Mesenchymal stem cell (in vitro differentiated cells and primary cell): ENCODE results near the gene AUTS2.

ENCODE experiments used
- DNase-seq: peaks from one replicate; pipeline ENCODE4 v3.0.0-alpha.2; 2013
- H2AFZ ChIP-seq: one replicate; pipeline ENCODE4 v1.6.1; 2013; ENCODE audit warnings: low read depth, mild to moderate bottlenecking, control low read depth, inconsistent platforms, low read length, moderate library complexity
- H2AK5ac ChIP-seq: 2 replicates; pipeline ENCODE4 v1.6.1; 2013; ENCODE audit warnings: low read length, moderate library complexity, mild to moderate bottlenecking, inconsistent platforms; ENCODE audit not compliant: severe bottlenecking
- H2BK120ac ChIP-seq: one replicate; pipeline ENCODE4 v1.6.1; 2013; ENCODE audit warnings: low read depth, mild to moderate bottlenecking, inconsistent platforms, low read length, moderate library complexity
- H2BK12ac ChIP-seq, 2 experiments: one replicate each; pipeline ENCODE4 v1.6.1; 2013; ENCODE audit warnings: inconsistent platforms in 2 of 2, low read length in 2 of 2, mild to moderate bottlenecking in 2 of 2, moderate library complexity in 2 of 2, control low read depth in 1 of 2
- H2BK15ac ChIP-seq: one replicate; pipeline ENCODE4 v1.6.1; 2013; ENCODE audit warnings: mild to moderate bottlenecking, low read depth, inconsistent platforms; ENCODE audit not compliant: poor library complexity, severe bottlenecking
- H2BK5ac ChIP-seq: 2 replicates; pipeline ENCODE4 v1.6.1; 2013; ENCODE audit warnings: low read depth, mild to moderate bottlenecking, low read length, control low read depth, inconsistent platforms; ENCODE audit not compliant: poor library complexity, severe bottlenecking
- H3K14ac ChIP-seq, 2 experiments: one replicate each; pipeline ENCODE4 v1.6.1; 2013; ENCODE audit warnings: inconsistent platforms in 2 of 2, low read length in 2 of 2, control low read depth in 1 of 2, mild to moderate bottlenecking in 1 of 2, moderate library complexity in 1 of 2
- H3K18ac ChIP-seq, 2 experiments: one replicate each; pipeline ENCODE4 v1.6.1; 2013; ENCODE audit warnings: inconsistent platforms in 2 of 2, low read length in 2 of 2, control low read depth in 1 of 2, low read depth in 1 of 2, mild to moderate bottlenecking in 1 of 2
- H3K23ac ChIP-seq, 2 experiments: one replicate each; pipeline ENCODE4 v1.6.1; 2013; ENCODE audit warnings: inconsistent platforms in 2 of 2, low read length in 2 of 2, mild to moderate bottlenecking in 2 of 2, moderate library complexity in 2 of 2, control low read depth in 1 of 2
- H3K27ac ChIP-seq: 2 replicates; pipeline ENCODE4 v1.5.1; 2013; ENCODE audit warnings: mild to moderate bottlenecking, moderate library complexity, low read length, control low read depth, inconsistent platforms; ENCODE audit not compliant: poor library complexity, severe bottlenecking
- H3K27me3 ChIP-seq, 2 experiments: 2 replicates each; pipeline versions ENCODE4 v1.6.1 to v1.7.0; 2013; ENCODE audit warnings: low read length in 2 of 2, mild to moderate bottlenecking in 2 of 2, moderate library complexity in 2 of 2, control low read depth in 1 of 2, inconsistent platforms in 1 of 2; ENCODE audit not compliant: control insufficient read depth in 1 of 2, insufficient read depth in 1 of 2
- H3K36me3 ChIP-seq, 2 experiments: 2 replicates each; pipeline versions ENCODE4 v1.6.1 to v1.7.0; 2013; ENCODE audit warnings: low read length in 2 of 2, control low read depth in 1 of 2, inconsistent platforms in 1 of 2, low read depth in 1 of 2, mild to moderate bottlenecking in 1 of 2; ENCODE audit not compliant: insufficient read depth in 2 of 2, control insufficient read depth in 1 of 2
- H3K4ac ChIP-seq, 2 experiments: one replicate each; pipeline ENCODE4 v1.6.1; 2013; ENCODE audit warnings: inconsistent platforms in 2 of 2, low read length in 2 of 2, mild to moderate bottlenecking in 2 of 2, moderate library complexity in 2 of 2, control low read depth in 1 of 2, low read depth in 1 of 2
- H3K4me1 ChIP-seq: 2 replicates; pipeline ENCODE4 v1.6.1; 2013; ENCODE audit warnings: low read depth, low read length, control low read depth; ENCODE audit not compliant: control insufficient read depth, insufficient read depth
- H3K4me2 ChIP-seq: 2 replicates; pipeline ENCODE4 v1.6.1; 2013; ENCODE audit warnings: low read length, mild to moderate bottlenecking, inconsistent platforms; ENCODE audit not compliant: poor library complexity, severe bottlenecking
- H3K4me3 ChIP-seq, 2 experiments: 2 replicates each; pipeline versions ENCODE4 v1.5.1 to v1.7.0; 2013; ENCODE audit warnings: low read length in 2 of 2, mild to moderate bottlenecking in 2 of 2, control low read depth in 1 of 2, low read depth in 1 of 2; ENCODE audit not compliant: insufficient read depth in 1 of 2
- H3K79me1 ChIP-seq: replicated peaks from 2 replicates; pipeline ENCODE4 v1.6.1; 2013; ENCODE audit warnings: mild to moderate bottlenecking, control low read depth, low read length, inconsistent platforms; ENCODE audit not compliant: poor library complexity, severe bottlenecking
- H3K9ac ChIP-seq: 2 replicates; pipeline ENCODE4 v1.7.0; 2013; ENCODE audit warnings: mild to moderate bottlenecking, low read length, moderate library complexity
- H3K9me3 ChIP-seq: 2 replicates; pipeline ENCODE4 v1.7.0; 2013; ENCODE audit warnings: mild to moderate bottlenecking, low read length; ENCODE audit not compliant: control insufficient read depth
- H4K8ac ChIP-seq: one replicate; pipeline ENCODE4 v1.6.1; 2013; ENCODE audit warnings: inconsistent platforms, mild to moderate bottlenecking, low read length, moderate library complexity
- H4K91ac ChIP-seq: one replicate; pipeline ENCODE4 v1.6.1; 2013; ENCODE audit warnings: mild to moderate bottlenecking, low read length, inconsistent platforms
- WGBS: methylation state at CpG from one replicate; pipeline ENCODE4 v1.1.7; 2013; ENCODE audit warnings: mixed read lengths; 5-methylcytosine and 5-hydroxymethylcytosine counted together

AUTS2 gene

GRCh38 chr7:70766694-70767093, 1168.4 kb downstream of the AUTS2 start:
- 96% methylated on average over 3 of the region's 4 CpGs for WGBS
- Histone ChIP-seq H3K27me3 (no peaks in the 10 kb centered on the region), H2AFZ (no peak overlapping the region), H2AK5ac (no peak overlapping the region), H3K27ac (no peak overlapping the region), H3K23ac (no peak overlapping the region), H2BK12ac (no peak overlapping the region), H3K36me3 (peaks cover 29 to 45% of the 10 kb centered on the region in 2 experiments), H2BK5ac (no peak overlapping the region), H3K9me3 (no peaks in the 10 kb centered on the region), H2BK15ac (no peak overlapping the region), H2BK120ac (no peak overlapping the region), H4K91ac (no peak overlapping the region), H3K9ac (no peak overlapping the region), H3K18ac (no peak overlapping the region), H3K79me1 (peaks cover 28% of the 10 kb centered on the region), H3K4me2 (no peak overlapping the region), H3K14ac (no peak overlapping the region), H3K4me1 (no peaks in the 10 kb centered on the region), H3K4me3 (no peak overlapping the region), H3K4ac (no peak overlapping the region), H4K8ac (no peak overlapping the region)
- DNase-seq: no peak

- no peak overlapping the region for H3K27ac ChIP-seq
- H3K9ac ChIP-seq: no peak overlapping the region
- H3K36me3 ChIP-seq: peaks cover 17 to 73% of the 10 kb centered on the region in 2 experiments
- peaks cover 11% of the 10 kb centered on the region for H3K79me1 ChIP-seq
- no peaks in the 10 kb centered on the region for H3K27me3 ChIP-seq
- no peak overlapping the region for H3K4me3 ChIP-seq
- DNase-seq: no peak
- no peak overlapping the region for H3K18ac ChIP-seq
- no peak overlapping the region for H3K14ac ChIP-seq
- H4K8ac ChIP-seq: no peak overlapping the region
- H2BK5ac ChIP-seq: no peak overlapping the region
- no peak overlapping the region for H2BK15ac ChIP-seq
- no peak overlapping the region for H2BK120ac ChIP-seq
- no peaks in the 10 kb centered on the region for H3K4me1 ChIP-seq
- H3K9me3 ChIP-seq: no peaks in the 10 kb centered on the region
- H3K23ac ChIP-seq: no peak overlapping the region
- H3K4ac ChIP-seq: no peak overlapping the region
- no peak overlapping the region for H2AFZ ChIP-seq
- WGBS: 97% methylated on average over 4 of the region's 5 CpGs
- no peak overlapping the region for H4K91ac ChIP-seq
- H3K4me2 ChIP-seq: no peak overlapping the region
- H2AK5ac ChIP-seq: no peak overlapping the region
- H2BK12ac ChIP-seq: no peak overlapping the region
These were observed 1171.9 kb downstream of the AUTS2 start for GRCh38 chr7:70770154-70770553.

DNA sequence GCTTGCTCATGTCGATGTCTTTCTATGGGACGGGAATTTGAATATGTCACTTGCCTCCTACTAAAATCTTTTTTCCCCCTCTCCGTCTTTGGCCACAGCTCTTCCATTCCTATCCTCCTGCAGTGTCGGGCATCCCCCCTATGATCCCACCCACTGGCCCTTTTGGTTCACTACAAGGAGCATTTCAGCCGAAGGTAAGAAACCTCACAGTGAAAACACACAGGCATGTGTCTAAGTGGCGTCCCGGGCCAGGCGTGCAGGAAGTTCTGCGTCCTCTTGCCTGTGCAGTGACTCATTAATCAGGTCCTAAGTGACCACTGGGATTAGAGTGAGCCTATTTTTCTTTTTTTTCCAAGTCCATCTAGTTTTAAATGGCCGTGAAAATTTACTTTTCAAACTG, 1173.2 kb downstream of the AUTS2 start:
- no peak overlapping the region for H3K14ac ChIP-seq
- H2BK5ac ChIP-seq: no peak overlapping the region
- H2BK12ac ChIP-seq: no peak overlapping the region
- H3K9me3 ChIP-seq: no peaks in the 10 kb centered on the region
- H3K9ac ChIP-seq: no peak overlapping the region
- no peak overlapping the region for H4K91ac ChIP-seq
- no peak overlapping the region for H2AK5ac ChIP-seq
- H3K4me2 ChIP-seq: no peak overlapping the region
- no peak overlapping the region for H3K4me3 ChIP-seq
- no peaks in the 10 kb centered on the region for H3K27me3 ChIP-seq
- no peak overlapping the region for H3K4ac ChIP-seq
- peak overlapping the region in 1 of 2 experiments; percentile 9 for H3K18ac ChIP-seq
- H3K36me3 ChIP-seq: peaks cover 6 to 70% of the 10 kb centered on the region in 2 experiments
- no peak overlapping the region for H3K27ac ChIP-seq
- WGBS: 48% methylated on average over 10 of the region's 10 CpGs
- H2BK15ac ChIP-seq: no peak overlapping the region
- no peak overlapping the region for H4K8ac ChIP-seq
- H3K23ac ChIP-seq: no peak overlapping the region
- peaks cover 3% of the 10 kb centered on the region for H3K79me1 ChIP-seq
- no peak overlapping the region for H2BK120ac ChIP-seq
- H3K4me1 ChIP-seq: no peaks in the 10 kb centered on the region
- no peak for DNase-seq
- H2AFZ ChIP-seq: no peak overlapping the region

GRCh38 chr7:70772891-70773290, 1174.6 kb downstream of the AUTS2 start:
- Histone ChIP-seq H2AFZ (no peak overlapping the region), H3K4me3 (no peak overlapping the region), H2AK5ac (no peak overlapping the region), H3K23ac (no peak overlapping the region), H4K91ac (no peak overlapping the region), H3K79me1 (peaks cover 4% of the 10 kb centered on the region), H2BK120ac (no peak overlapping the region), H2BK12ac (no peak overlapping the region), H3K14ac (no peak overlapping the region), H3K9ac (no peak overlapping the region), H2BK15ac (no peak overlapping the region), H3K27me3 (no peaks in the 10 kb centered on the region), H3K4me1 (no peaks in the 10 kb centered on the region), H3K4ac (no peak overlapping the region), H3K9me3 (no peaks in the 10 kb centered on the region), H3K36me3 (peaks cover 13 to 69% of the 10 kb centered on the region in 2 experiments), H2BK5ac (no peak overlapping the region), H3K18ac (no peak overlapping the region), H3K27ac (no peak overlapping the region), H4K8ac (no peak overlapping the region), H3K4me2 (no peak overlapping the region)
- DNase-seq: no peak
- WGBS: 86% methylated on average over 2 of the region's 4 CpGs
